RWPE2 (cell line): ENCODE data around the gene PTPRD.

Experiments
- ATAC-seq: fragments of 200-7000 bp; cut with Tn5 transposase; 3 replicates; pipeline ENCODE4 v1.9.1; 2021; ENCODE audit warnings: low read depth
- DNase-seq: peaks from one replicate; pipeline ENCODE4 v3.0.0-alpha.2; 2020; ENCODE audit warnings: low spot score
- H3K27ac ChIP-seq: fragments of 450-650 bp; 2 replicates; pipeline ENCODE4 v1.5.1; 2017; ENCODE audit warnings: mild to moderate bottlenecking; ENCODE audit not compliant: poor library complexity, severe bottlenecking
- H3K27me3 ChIP-seq: fragments of 250-450 bp; sonication (Bioruptor Pico); 2 replicates; pipeline ENCODE4 v1.5.1; 2021; ENCODE audit warnings: mild to moderate bottlenecking, moderate library complexity; ENCODE audit not compliant: insufficient read depth, poor library complexity, severe bottlenecking
- H3K36me3 ChIP-seq: fragments of 250-450 bp; sonication (Bioruptor Pico); 2 replicates; pipeline ENCODE4 v1.5.1; 2020; ENCODE audit warnings: low read depth, mild to moderate bottlenecking, moderate library complexity
- H3K4me1 ChIP-seq: fragments of 250-450 bp; sonication (Bioruptor Pico); 2 replicates; pipeline ENCODE4 v1.5.1; 2021; ENCODE audit warnings: mild to moderate bottlenecking, moderate library complexity; ENCODE audit not compliant: insufficient read depth, poor library complexity, severe bottlenecking
- H3K4me3 ChIP-seq: fragments of 250-450 bp; sonication (Bioruptor Pico); 2 replicates; pipeline ENCODE4 v1.5.1; 2021; ENCODE audit warnings: mild to moderate bottlenecking, moderate library complexity; ENCODE audit not compliant: severe bottlenecking
- H3K9me3 ChIP-seq: fragments of 250-450 bp; sonication (Bioruptor Pico); 2 replicates; pipeline ENCODE4 v1.5.1; 2021; ENCODE audit warnings: mild to moderate bottlenecking, moderate library complexity; ENCODE audit not compliant: severe bottlenecking
- TF ChIP-seq, protein P1 (sequence below): fragments of 450-650 bp; IDR thresholded peaks from one replicate; pipeline ENCODE4 v1.5.1; 2017; ENCODE audit warnings: mild to moderate bottlenecking, moderate library complexity; ENCODE audit not compliant: poor library complexity, severe bottlenecking

The PTPRD gene

DNA sequence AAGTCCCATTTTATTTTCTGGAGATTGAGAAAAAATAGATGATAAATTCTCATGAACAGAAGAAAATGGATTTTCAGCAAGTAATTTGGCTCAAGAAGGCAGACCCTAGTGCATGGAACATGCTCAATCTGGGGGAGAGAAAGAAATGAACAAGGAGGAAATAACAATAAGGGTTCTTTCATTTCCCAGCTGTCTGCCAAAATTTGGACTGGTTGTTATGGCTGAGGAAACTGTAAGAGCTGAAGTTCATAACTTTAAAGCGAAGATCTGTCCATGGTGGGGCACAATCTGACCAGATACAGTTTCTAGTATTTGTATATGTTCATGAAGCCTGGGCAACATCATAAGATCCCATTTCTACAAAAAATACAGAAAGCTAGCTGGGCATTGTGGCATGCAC lies 1426.7 kb downstream of the PTPRD start:
- DNase-seq (no peak), ATAC-seq (no peak)
- H3K4me1 ChIP-seq, result no peaks in the 10 kb centered on the region
- no peaks in the 10 kb centered on the region for H3K27me3 ChIP-seq
- H3K27ac ChIP-seq, result no peak overlapping the region
- H3K9me3 ChIP-seq, result no peaks in the 10 kb centered on the region
- no peaks in the 10 kb centered on the region for H3K36me3 ChIP-seq
- no peak overlapping the region for H3K4me3 ChIP-seq
- TF ChIP-seq, protein P1, sequence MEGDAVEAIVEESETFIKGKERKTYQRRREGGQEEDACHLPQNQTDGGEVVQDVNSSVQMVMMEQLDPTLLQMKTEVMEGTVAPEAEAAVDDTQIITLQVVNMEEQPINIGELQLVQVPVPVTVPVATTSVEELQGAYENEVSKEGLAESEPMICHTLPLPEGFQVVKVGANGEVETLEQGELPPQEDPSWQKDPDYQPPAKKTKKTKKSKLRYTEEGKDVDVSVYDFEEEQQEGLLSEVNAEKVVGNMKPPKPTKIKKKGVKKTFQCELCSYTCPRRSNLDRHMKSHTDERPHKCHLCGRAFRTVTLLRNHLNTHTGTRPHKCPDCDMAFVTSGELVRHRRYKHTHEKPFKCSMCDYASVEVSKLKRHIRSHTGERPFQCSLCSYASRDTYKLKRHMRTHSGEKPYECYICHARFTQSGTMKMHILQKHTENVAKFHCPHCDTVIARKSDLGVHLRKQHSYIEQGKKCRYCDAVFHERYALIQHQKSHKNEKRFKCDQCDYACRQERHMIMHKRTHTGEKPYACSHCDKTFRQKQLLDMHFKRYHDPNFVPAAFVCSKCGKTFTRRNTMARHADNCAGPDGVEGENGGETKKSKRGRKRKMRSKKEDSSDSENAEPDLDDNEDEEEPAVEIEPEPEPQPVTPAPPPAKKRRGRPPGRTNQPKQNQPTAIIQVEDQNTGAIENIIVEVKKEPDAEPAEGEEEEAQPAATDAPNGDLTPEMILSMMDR, result no peak

GRCh38 chr9:9182431-9182830 lies 1430.4 kb downstream of the PTPRD start:
- Histone ChIP-seq H3K4me1 (no peaks in the 10 kb centered on the region), H3K9me3 (peaks cover 5% of the 10 kb centered on the region), H3K27me3 (no peaks in the 10 kb centered on the region), H3K4me3 (no peak overlapping the region), H3K36me3 (no peaks in the 10 kb centered on the region), H3K27ac (no peak overlapping the region)
- TF ChIP-seq, protein P1, result no peak
- no peak for ATAC-seq
- no peak for DNase-seq

DNA sequence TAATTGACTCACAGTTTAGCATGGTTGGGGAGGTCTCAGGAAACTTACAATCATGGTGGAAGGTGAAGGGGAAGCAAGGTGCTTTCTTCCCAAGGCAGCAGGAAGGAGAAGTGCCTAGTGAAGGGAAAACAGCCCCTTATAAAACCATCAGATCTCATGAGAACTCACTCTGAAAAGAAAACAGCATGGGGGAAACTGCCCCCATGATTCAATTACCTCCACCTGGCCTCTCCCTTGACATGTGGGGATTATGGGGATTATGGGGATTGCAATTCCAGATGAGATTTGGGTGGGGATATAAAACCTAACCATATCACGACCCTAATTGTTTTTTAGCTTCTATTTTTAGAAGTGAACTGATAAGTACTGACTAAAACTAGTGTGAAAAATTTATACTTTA lies 1435.7 kb downstream of the PTPRD start:
- TF ChIP-seq, protein P1, result no peak
- Histone ChIP-seq H3K9me3 (peaks cover 5% of the 10 kb centered on the region), H3K4me3 (no peak overlapping the region), H3K4me1 (no peaks in the 10 kb centered on the region), H3K36me3 (no peaks in the 10 kb centered on the region), H3K27me3 (no peaks in the 10 kb centered on the region), H3K27ac (no peak overlapping the region)
- DNase-seq, result no peak
- ATAC-seq, result no peak

- DNase-seq, result no peak
- TF ChIP-seq, protein P1, result no peak
- no peak for ATAC-seq
- H3K4me3 ChIP-seq, result no peak overlapping the region
- H3K27me3 ChIP-seq, result no peaks in the 10 kb centered on the region
- no peaks in the 10 kb centered on the region for H3K36me3 ChIP-seq
- H3K27ac ChIP-seq, result no peak overlapping the region
- no peaks in the 10 kb centered on the region for H3K4me1 ChIP-seq
- H3K9me3 ChIP-seq, result no peaks in the 10 kb centered on the region
These were observed 1438.4 kb downstream of the PTPRD start for GRCh38 chr9:9174358-9174757.

DNA sequence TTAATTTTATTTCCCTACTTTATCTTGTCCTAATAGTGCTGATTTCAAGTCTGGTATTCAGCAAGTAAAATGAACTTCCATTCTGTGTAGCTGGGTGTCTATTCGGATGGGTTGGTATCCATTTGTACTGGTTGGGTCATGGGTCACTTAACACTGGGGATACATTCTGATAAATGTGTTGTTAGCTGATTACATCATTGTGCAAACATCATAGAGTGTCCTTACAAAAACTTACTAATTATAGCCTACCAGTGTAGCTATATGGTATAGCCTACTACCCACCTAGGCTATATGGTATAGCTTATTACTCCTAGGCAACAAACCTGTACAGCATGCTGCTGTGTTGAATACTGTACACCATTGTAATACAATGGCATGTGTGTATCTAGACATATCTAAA lies 1439.5 kb downstream of the PTPRD start:
- Histone ChIP-seq H3K27me3 (no peaks in the 10 kb centered on the region), H3K9me3 (no peaks in the 10 kb centered on the region), H3K36me3 (no peaks in the 10 kb centered on the region), H3K4me3 (no peak overlapping the region), H3K27ac (no peak overlapping the region), H3K4me1 (no peaks in the 10 kb centered on the region)
- no peak for DNase-seq
- no peak for ATAC-seq
- TF ChIP-seq, protein P1, result no peak
